Cardiac fibroblast (primary cell): ENCODE measurements around the gene PHACTR3.

ENCODE experiments used
- DNase-seq, 2 donors: peaks; one replicate each; pipeline versions ENCODE4 v3.0.0 to v3.0.0-alpha.2; 2010; ENCODE audit warnings: low read depth in 2 of 2
- H3K4me3 ChIP-seq, 2 donors: replicated peaks in 1 of 2; 1 replicate in 1 of 2; 2 replicates in 1 of 2; pipeline ENCODE4 v1.5.1; 2011; ENCODE audit warnings: low read depth in 2 of 2, low read length in 2 of 2, mild to moderate bottlenecking in 2 of 2, moderate library complexity in 1 of 2
- CTCF ChIP-seq: IDR thresholded peaks from one replicate; pipeline ENCODE4 v1.5.1; 2011; ENCODE audit warnings: low read depth, mild to moderate bottlenecking, low read length, inconsistent platforms

The PHACTR3 gene

GRCh38 chr20:59574308-59574707, 30.0 kb upstream of the PHACTR3 start:
- DNase-seq = no peak
- H3K4me3 ChIP-seq = no peak overlapping the region
- TF ChIP-seq CTCF = no peak

- no peak for DNase-seq
- H3K4me3 ChIP-seq = no peak overlapping the region
- no peak for TF ChIP-seq CTCF
These were observed 29.1 kb upstream of the PHACTR3 start for GRCh38 chr20:59575216-59575615.

GRCh38 chr20:59575653-59576052, 28.7 kb upstream of the PHACTR3 start:
- no peak overlapping the region for H3K4me3 ChIP-seq
- no peak for TF ChIP-seq CTCF
- DNase-seq = no peak

- no peak overlapping the region for H3K4me3 ChIP-seq
- TF ChIP-seq CTCF = no peak
- DNase-seq = no peak
These were observed 28.0 kb upstream of the PHACTR3 start for GRCh38 chr20:59576216-59576953.

- TF ChIP-seq CTCF = no peak
- H3K4me3 ChIP-seq = no peak overlapping the region
- DNase-seq = no peak
These were observed 27.1 kb upstream of the PHACTR3 start for GRCh38 chr20:59577037-59577808.

GRCh38 chr20:59577809-59578435, 26.4 kb upstream of the PHACTR3 start:
- DNase-seq = no peak
- H3K4me3 ChIP-seq = no peak overlapping the region
- TF ChIP-seq CTCF = no peak
